K562 (cell line): ENCODE results near the gene HLA-E. TPM values are rescaled to one million over a fixed set of nuclear protein-coding genes. Genes with fewer than 3 reads are reported as not detected.

ENCODE experiments used
- ATF7 ChIP-seq: fragments of 450-650 bp; IDR thresholded peaks from 2 replicates; pipeline ENCODE4 v1.7.1; 2014; ENCODE audit warnings: mild to moderate bottlenecking, moderate library complexity
- BCOR ChIP-seq: fragments of 450-650 bp; IDR thresholded peaks from 2 replicates; pipeline ENCODE4 v1.6.1; 2016
- CBFA2T3 ChIP-seq: fragments of 450-650 bp; IDR thresholded peaks from 2 replicates; pipeline ENCODE4 v1.6.1; 2017
- DDX20 ChIP-seq: fragments of 450-650 bp; IDR thresholded peaks from 2 replicates; pipeline ENCODE4 v1.6.1; 2016; ENCODE audit warnings: missing genetic modification characterization, low read depth, mild to moderate bottlenecking, missing compliant biosample characterization, moderate library complexity
- KAT8 ChIP-seq: fragments of 450-650 bp; IDR thresholded peaks from 2 replicates; pipeline ENCODE4 v1.6.1; 2016; ENCODE audit warnings: low read depth, mild to moderate bottlenecking
- KDM4B ChIP-seq, 2 experiments: fragments of 450-650 bp in 1 of 2; sonication (generic) in 1 of 2; IDR thresholded peaks; 2 replicates each; pipeline ENCODE4 v1.6.1; 2016 to 2017; ENCODE audit warnings: borderline replicate concordance in 2 of 2, antibody characterized with exemption in 1 of 2, low read depth in 1 of 2, mild to moderate bottlenecking in 1 of 2
- KLF10 ChIP-seq: fragments of 250-450 bp; sonication (Bioruptor Pico); IDR thresholded peaks from 2 replicates; pipeline ENCODE4 v1.6.1; 2021; ENCODE audit warnings: matching md5 sums
- PHF20 ChIP-seq: fragments of 450-650 bp; IDR thresholded peaks from 2 replicates; pipeline ENCODE4 v1.6.1; 2018; ENCODE audit not compliant: partially characterized antibody
- SAP30 ChIP-seq: fragments of 200-600 bp; sonication (generic); IDR thresholded peaks from 2 replicates; pipeline ENCODE4 v1.6.1; 2012; ENCODE audit warnings: borderline replicate concordance, low read depth, mild to moderate bottlenecking, moderate library complexity, low read length, control low read depth, inconsistent platforms; ENCODE audit not compliant: insufficient read depth, poor library complexity, severe bottlenecking
- SMARCE1 ChIP-seq: fragments of 450-650 bp; IDR thresholded peaks from 2 replicates; pipeline ENCODE4 v1.7.1; 2016; ENCODE audit warnings: mild to moderate bottlenecking
- TAF7 ChIP-seq: fragments of 450-650 bp; IDR thresholded peaks from 2 replicates; pipeline ENCODE4 v1.6.1; 2016; ENCODE audit warnings: missing genetic modification characterization, missing compliant biosample characterization
- TEAD1 ChIP-seq, 2 experiments: fragments of 450-650 bp in 1 of 2; sonication (generic) in 1 of 2; formaldehyde crosslinking; IDR thresholded peaks; 2 replicates each; pipeline versions ENCODE4 v1.4.0 to v1.8.0; 2020 to 2022; ENCODE audit warnings: mild to moderate bottlenecking in 2 of 2, missing genetic modification reagents in 1 of 2
- U2AF2 ChIP-seq: fragments of 200-400 bp; formaldehyde crosslinking; optimal IDR thresholded peaks from 2 replicates; pipeline ENCODE3; 2017; ENCODE audit warnings: low read depth, mild to moderate bottlenecking, low read length
- ZFP36 ChIP-seq: fragments of 150-350 bp; IDR thresholded peaks from 2 replicates; pipeline ENCODE4 v1.6.1; 2018; ENCODE audit warnings: low read length, low read depth; ENCODE audit not compliant: partially characterized antibody
- polyA plus RNA-seq, 8 experiments: library from polyadenylated mRNA; depleted of rRNA in 4 of 8; stranded (reverse) in 5 of 8; unstranded in 3 of 8; fragments of >200 nt; fragmentation: Nextera tagmentation in 2 of 8; fragmentation: Illumina TruSeq in 1 of 8; extraction: Ambion mirVana in 2 of 8; extraction: Trizol in 1 of 8; gene quantifications; 2 replicates each; pipeline versions ENCODE4 v1.2.1 to v1.2.3, GENCODE V29; 2011 to 2014; ENCODE audit warnings: inconsistent platforms in 1 of 8, missing spikeins in 1 of 8
- total RNA-seq, 7 experiments: library from RNA; depleted of rRNA in 6 of 7; stranded (reverse); fragments of >200 nt in 6 of 7; fragmentation: Illumina TruSeq in 2 of 7; extraction: Trizol in 2 of 7; gene quantifications; 2 replicates each; pipeline versions ENCODE4 v1.2.1 to v1.2.3, GENCODE V29; 2011 to 2021; ENCODE audit warnings: low replicate concordance in 1 of 7
- TF ChIP-seq, protein P1 (sequence below): fragments of 450-650 bp; formaldehyde crosslinking; IDR thresholded peaks from 2 replicates; pipeline ENCODE4 v1.4.0; 2022; ENCODE audit warnings: mild to moderate bottlenecking, moderate library complexity
- TF ChIP-seq, protein P2 (sequence below): sonication (generic); formaldehyde crosslinking; IDR thresholded peaks from 2 replicates; pipeline ENCODE4 v1.8.1; 2022; ENCODE audit warnings: missing genetic modification reagents
- TF ChIP-seq, protein P3 (sequence below), 2 experiments: fragments of 450-650 bp; IDR thresholded peaks; 2 replicates each; pipeline ENCODE4 v1.6.1; 2016
- TF ChIP-seq, protein P4 (sequence below): fragments of 250-450 bp; sonication (Bioruptor Pico); IDR thresholded peaks from 2 replicates; pipeline ENCODE4 v1.5.0; 2021; ENCODE audit warnings: mild to moderate bottlenecking, borderline replicate concordance

Gene HLA-E
- total and polyA plus RNA-seq, 9 of the 15 experiments (the other 6 are each of a cell fraction or from before 2014, with no cell fraction given), result 3.2 to 39.9 (median 26.8) TPM

DNA sequence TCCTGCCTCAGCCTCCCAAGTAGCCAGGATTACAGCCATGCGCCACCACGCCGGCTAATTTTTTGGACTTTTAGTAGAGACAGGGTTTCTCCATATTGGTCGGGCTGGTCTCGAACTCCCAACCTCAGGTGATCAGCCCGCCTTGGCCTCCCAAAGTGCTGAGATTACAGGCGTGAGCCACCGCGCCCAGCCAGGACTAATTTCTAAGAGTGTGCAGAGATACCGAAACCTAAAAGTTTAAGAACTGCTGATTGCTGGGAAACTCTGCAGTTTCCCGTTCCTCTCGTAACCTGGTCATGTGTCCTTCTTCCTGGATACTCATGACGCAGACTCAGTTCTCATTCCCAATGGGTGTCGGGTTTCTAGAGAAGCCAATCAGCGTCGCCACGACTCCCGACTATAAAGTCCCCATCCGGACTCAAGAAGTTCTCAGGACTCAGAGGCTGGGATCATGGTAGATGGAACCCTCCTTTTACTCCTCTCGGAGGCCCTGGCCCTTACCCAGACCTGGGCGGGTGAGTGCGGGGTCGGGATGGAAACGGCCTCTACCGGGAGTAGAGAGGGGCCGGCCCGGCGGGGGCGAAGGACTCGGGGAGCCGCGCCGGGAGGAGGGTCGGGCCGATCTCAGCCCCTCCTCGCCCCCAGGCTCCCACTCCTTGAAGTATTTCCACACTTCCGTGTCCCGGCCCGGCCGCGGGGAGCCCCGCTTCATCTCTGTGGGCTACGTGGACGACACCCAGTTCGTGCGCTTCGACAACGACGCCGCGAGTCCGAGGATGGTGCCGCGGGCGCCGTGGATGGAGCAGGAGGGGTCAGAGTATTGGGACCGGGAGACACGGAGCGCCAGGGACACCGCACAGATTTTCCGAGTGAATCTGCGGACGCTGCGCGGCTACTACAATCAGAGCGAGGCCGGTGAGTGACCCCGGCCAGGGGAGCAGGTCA is at the start of gene HLA-E (continued):
- TF ChIP-seq, protein P1, sequence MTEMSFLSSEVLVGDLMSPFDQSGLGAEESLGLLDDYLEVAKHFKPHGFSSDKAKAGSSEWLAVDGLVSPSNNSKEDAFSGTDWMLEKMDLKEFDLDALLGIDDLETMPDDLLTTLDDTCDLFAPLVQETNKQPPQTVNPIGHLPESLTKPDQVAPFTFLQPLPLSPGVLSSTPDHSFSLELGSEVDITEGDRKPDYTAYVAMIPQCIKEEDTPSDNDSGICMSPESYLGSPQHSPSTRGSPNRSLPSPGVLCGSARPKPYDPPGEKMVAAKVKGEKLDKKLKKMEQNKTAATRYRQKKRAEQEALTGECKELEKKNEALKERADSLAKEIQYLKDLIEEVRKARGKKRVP (CRISPR knock-in tag), result no peak
- TF ChIP-seq U2AF2 (no peak), TAF7 (tag) (0 out of 2 replicates have a peak, but pooled peaks have one; percentile 24), ATF7 (peak; percentile 59; the same call in 1 of the 2 replicates), TEAD1 (CRISPR knock-in tag; IDR thresholded peaks at IDR 0.05) (0 out of 4 replicates have a peak, but pooled peaks of 1 of the 2 experiments have one; percentile 52), DDX20 (tag) (no peak), CBFA2T3 (no peak), KDM4B (IDR thresholded peaks at IDR 0.05; ENCODE audit: borderline replicate concordance in 2 of 2, low read depth in 1 of 2) (peak in 1 of 2 experiments; percentile 20; a peak in 1 of 4 replicates), PHF20 (peak; percentile 79), KLF10 (CRISPR knock-in tag) (no peak), BCOR (peak; percentile 97), SAP30 (peak; percentile 86), ZFP36 (peak; percentile 9), SMARCE1 (no peak), KAT8 (no peak)
- TF ChIP-seq, protein P2, sequence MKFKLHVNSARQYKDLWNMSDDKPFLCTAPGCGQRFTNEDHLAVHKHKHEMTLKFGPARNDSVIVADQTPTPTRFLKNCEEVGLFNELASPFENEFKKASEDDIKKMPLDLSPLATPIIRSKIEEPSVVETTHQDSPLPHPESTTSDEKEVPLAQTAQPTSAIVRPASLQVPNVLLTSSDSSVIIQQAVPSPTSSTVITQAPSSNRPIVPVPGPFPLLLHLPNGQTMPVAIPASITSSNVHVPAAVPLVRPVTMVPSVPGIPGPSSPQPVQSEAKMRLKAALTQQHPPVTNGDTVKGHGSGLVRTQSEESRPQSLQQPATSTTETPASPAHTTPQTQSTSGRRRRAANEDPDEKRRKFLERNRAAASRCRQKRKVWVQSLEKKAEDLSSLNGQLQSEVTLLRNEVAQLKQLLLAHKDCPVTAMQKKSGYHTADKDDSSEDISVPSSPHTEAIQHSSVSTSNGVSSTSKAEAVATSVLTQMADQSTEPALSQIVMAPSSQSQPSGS (CRISPR knock-in tag), result no peak
- TF ChIP-seq, protein P3, sequence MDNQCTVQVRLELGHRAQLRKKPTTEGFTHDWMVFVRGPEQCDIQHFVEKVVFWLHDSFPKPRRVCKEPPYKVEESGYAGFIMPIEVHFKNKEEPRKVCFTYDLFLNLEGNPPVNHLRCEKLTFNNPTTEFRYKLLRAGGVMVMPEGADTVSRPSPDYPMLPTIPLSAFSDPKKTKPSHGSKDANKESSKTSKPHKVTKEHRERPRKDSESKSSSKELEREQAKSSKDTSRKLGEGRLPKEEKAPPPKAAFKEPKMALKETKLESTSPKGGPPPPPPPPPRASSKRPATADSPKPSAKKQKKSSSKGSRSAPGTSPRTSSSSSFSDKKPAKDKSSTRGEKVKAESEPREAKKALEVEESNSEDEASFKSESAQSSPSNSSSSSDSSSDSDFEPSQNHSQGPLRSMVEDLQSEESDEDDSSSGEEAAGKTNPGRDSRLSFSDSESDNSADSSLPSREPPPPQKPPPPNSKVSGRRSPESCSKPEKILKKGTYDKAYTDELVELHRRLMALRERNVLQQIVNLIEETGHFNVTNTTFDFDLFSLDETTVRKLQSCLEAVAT (IDR thresholded peaks at IDR 0.05), result peak in 1 of 2 experiments; percentile 71; a peak in 1 of 4 replicates
- TF ChIP-seq, protein P4, sequence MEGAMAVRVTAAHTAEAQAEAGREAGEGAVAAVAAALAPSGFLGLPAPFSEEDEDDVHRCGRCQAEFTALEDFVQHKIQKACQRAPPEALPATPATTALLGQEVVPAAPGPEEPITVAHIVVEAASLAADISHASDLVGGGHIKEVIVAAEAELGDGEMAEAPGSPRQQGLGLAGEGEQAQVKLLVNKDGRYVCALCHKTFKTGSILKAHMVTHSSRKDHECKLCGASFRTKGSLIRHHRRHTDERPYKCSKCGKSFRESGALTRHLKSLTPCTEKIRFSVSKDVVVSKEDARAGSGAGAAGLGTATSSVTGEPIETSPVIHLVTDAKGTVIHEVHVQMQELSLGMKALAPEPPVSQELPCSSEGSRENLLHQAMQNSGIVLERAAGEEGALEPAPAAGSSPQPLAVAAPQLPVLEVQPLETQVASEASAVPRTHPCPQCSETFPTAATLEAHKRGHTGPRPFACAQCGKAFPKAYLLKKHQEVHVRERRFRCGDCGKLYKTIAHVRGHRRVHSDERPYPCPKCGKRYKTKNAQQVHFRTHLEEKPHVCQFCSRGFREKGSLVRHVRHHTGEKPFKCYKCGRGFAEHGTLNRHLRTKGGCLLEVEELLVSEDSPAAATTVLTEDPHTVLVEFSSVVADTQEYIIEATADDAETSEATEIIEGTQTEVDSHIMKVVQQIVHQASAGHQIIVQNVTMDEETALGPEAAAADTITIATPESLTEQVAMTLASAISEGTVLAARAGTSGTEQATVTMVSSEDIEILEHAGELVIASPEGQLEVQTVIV, result no peak
